Measurements from ENCODE around the gene SCG5. TPM values are rescaled to one million over a fixed set of nuclear protein-coding genes. Genes with fewer than 3 reads are reported as not detected.

SCG5 gene
- polyA plus RNA-seq, 1 donor (not counting 4 experiments of a cell fraction or from before 2014, with no cell fraction given): 15.8 TPM

DNA sequence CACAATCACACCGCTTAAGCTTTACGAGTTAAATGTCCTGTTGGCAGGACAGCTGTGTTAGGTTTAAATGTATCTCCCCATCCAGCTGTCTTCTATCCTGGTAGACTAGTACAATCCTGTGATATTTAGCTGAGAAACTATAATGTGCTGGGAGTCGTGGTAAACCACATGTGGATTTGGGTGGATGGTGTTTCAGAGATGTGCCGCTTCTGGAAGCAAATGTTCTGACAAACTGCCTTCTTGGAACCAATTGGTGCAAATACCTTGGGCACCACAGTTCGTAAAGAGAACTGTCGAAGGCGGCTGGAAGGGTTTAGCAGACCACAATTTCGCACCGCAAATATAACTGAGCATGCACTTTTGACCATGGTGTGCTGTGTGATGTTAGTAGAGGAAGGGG is 15.0 kb downstream of the SCG5 start:
- FAIRE-seq (no peak), DNase-seq (ENCODE audit: low read depth, low spot score) (no peak)
- no peaks in the 10 kb centered on the region for H3K9me3 ChIP-seq (ENCODE audit: control insufficient read depth, low read depth, low read length)
- no peak overlapping the region for H3K27ac ChIP-seq (ENCODE audit: control insufficient read depth, insufficient read depth, low read length)
- H3K27me3 ChIP-seq (ENCODE audit: control insufficient read depth, extremely low read depth, insufficient read depth, low read length): no peaks in the 10 kb centered on the region
- no peak overlapping the region for H3K4me2 ChIP-seq (ENCODE audit: control insufficient read depth, extremely low read depth, insufficient read depth, low read depth, low read length)
- no peak overlapping the region for H3K9ac ChIP-seq (ENCODE audit: control insufficient read depth, extremely low read depth, insufficient read depth, low read length)
- H2AFZ ChIP-seq (ENCODE audit: control insufficient read depth, low read length): no peak overlapping the region
- no peaks in the 10 kb centered on the region for H3K36me3 ChIP-seq (ENCODE audit: control insufficient read depth in 2 of 2, extremely low read depth in 1 of 2, insufficient read depth in 2 of 2, low read length in 2 of 2)
- no peaks in the 10 kb centered on the region for H3K79me2 ChIP-seq (ENCODE audit: control insufficient read depth, insufficient read depth, low read length)
- TF ChIP-seq EZH2 (IDR thresholded peaks at IDR 0.05; ENCODE audit: low read length): no peak
- TF ChIP-seq, protein P1, sequence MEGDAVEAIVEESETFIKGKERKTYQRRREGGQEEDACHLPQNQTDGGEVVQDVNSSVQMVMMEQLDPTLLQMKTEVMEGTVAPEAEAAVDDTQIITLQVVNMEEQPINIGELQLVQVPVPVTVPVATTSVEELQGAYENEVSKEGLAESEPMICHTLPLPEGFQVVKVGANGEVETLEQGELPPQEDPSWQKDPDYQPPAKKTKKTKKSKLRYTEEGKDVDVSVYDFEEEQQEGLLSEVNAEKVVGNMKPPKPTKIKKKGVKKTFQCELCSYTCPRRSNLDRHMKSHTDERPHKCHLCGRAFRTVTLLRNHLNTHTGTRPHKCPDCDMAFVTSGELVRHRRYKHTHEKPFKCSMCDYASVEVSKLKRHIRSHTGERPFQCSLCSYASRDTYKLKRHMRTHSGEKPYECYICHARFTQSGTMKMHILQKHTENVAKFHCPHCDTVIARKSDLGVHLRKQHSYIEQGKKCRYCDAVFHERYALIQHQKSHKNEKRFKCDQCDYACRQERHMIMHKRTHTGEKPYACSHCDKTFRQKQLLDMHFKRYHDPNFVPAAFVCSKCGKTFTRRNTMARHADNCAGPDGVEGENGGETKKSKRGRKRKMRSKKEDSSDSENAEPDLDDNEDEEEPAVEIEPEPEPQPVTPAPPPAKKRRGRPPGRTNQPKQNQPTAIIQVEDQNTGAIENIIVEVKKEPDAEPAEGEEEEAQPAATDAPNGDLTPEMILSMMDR (optimal IDR thresholded peaks at IDR 0.05 in 1 of 3, IDR thresholded peaks at IDR 0.05 in 1 of 3, conservative IDR thresholded peaks at IDR 0.05 in 1 of 3; ENCODE audit: extremely low read depth in 1 of 3, insufficient read depth in 2 of 3, low read length in 3 of 3): no peak
- dilution Hi-C loops (cut with MboI; ENCODE audit: extremely low pct_ligation_motif_present, low sequenced_read_pairs): no loop called here
- no peak overlapping the region for H3K4me3 ChIP-seq (ENCODE audit: control insufficient read depth in 2 of 3, extremely low read depth in 1 of 3, insufficient read depth in 2 of 3, low read depth in 1 of 3, low read length in 3 of 3)
- no peaks in the 10 kb centered on the region for H4K20me1 ChIP-seq (ENCODE audit: control insufficient read depth, extremely low read depth, insufficient read depth, low read length)
- H3K9me1 ChIP-seq (ENCODE audit: control insufficient read depth, extremely low read depth, insufficient read depth, low read length): no peaks in the 10 kb centered on the region
- H3K4me1 ChIP-seq (ENCODE audit: control insufficient read depth, extremely low read depth, insufficient read depth, low read length): peaks cover 39% of the 10 kb centered on the region

DNA sequence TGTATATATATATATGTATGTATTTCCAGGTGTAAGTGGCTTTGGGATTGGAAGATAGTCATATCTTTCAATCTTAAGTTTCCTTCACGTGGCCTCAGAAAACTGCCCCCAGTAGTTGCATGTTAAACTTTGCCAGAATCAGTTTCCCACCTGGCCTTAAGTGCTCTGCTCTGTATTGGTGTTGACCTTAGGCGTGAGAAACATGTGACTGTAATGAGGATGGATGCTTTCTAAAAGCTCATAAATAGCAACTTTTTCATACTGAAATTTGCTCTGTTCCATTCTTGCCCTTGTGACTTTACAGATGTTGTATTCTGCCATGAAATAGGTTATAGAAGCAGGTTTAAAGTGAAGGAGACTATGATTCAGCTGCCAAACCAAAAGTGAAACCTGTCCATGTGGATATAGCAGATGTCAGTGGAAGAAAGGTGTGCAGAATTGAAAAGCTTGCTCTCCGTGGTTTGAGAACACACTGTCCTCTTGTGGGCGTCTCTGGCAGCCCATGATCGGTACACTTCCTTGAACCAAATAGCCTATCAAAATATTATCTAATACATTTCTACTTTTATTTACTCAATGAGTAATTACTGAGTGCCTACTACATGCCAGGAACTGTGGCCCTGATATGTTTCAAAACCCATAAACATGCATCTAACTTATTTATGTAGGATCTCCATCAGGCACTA is 15.8 kb downstream of the SCG5 start:
- Histone ChIP-seq H3K9me1 (ENCODE audit: control insufficient read depth, extremely low read depth, insufficient read depth, low read length) (no peaks in the 10 kb centered on the region), H3K79me2 (ENCODE audit: control insufficient read depth, insufficient read depth, low read length) (no peaks in the 10 kb centered on the region), H3K4me2 (ENCODE audit: control insufficient read depth, extremely low read depth, insufficient read depth, low read depth, low read length) (peak overlapping the region; percentile 1), H3K27ac (ENCODE audit: control insufficient read depth, insufficient read depth, low read length) (no peak overlapping the region), H3K4me1 (ENCODE audit: control insufficient read depth, extremely low read depth, insufficient read depth, low read length) (peaks cover 30% of the 10 kb centered on the region), H3K27me3 (ENCODE audit: control insufficient read depth, extremely low read depth, insufficient read depth, low read length) (no peaks in the 10 kb centered on the region), H3K36me3 (ENCODE audit: control insufficient read depth in 2 of 2, extremely low read depth in 1 of 2, insufficient read depth in 2 of 2, low read length in 2 of 2) (no peaks in the 10 kb centered on the region), H2AFZ (ENCODE audit: control insufficient read depth, low read length) (no peak overlapping the region), H3K9me3 (ENCODE audit: control insufficient read depth, low read depth, low read length) (no peaks in the 10 kb centered on the region), H4K20me1 (ENCODE audit: control insufficient read depth, extremely low read depth, insufficient read depth, low read length) (no peaks in the 10 kb centered on the region), H3K4me3 (ENCODE audit: control insufficient read depth in 2 of 3, extremely low read depth in 1 of 3, insufficient read depth in 2 of 3, low read depth in 1 of 3, low read length in 3 of 3) (no peak overlapping the region), H3K9ac (ENCODE audit: control insufficient read depth, extremely low read depth, insufficient read depth, low read length) (no peak overlapping the region)
- DNase-seq (ENCODE audit: low read depth, low spot score): no peak
- TF ChIP-seq, protein P1 (optimal IDR thresholded peaks at IDR 0.05 in 1 of 3, IDR thresholded peaks at IDR 0.05 in 1 of 3, conservative IDR thresholded peaks at IDR 0.05 in 1 of 3; ENCODE audit: extremely low read depth in 1 of 3, insufficient read depth in 2 of 3, low read length in 3 of 3): peak in 2 of 3 experiments; percentile 46 to 52
- TF ChIP-seq EZH2 (IDR thresholded peaks at IDR 0.05; ENCODE audit: low read length): no peak
- dilution Hi-C loops (cut with MboI; ENCODE audit: extremely low pct_ligation_motif_present, low sequenced_read_pairs): no loop called here
- peak; percentile 51 for FAIRE-seq
